Kidney (tissue), 14 donors: ENCODE data around the gene ACTL6B. TPM values are rescaled to one million over a fixed set of nuclear protein-coding genes. Genes with fewer than 3 reads are reported as not detected.

ENCODE experiments used
- DNase-seq, 5 donors: peaks; one replicate each; pipeline ENCODE4 v3.0.0-alpha.2; 2013 to 2020
- FAIRE-seq: peaks from 2 replicates; lab custom pipeline; 2012; peaks lifted over from hg19 to GRCh38; lab: Jason Lieb, UNC
- H3K27ac ChIP-seq, 2 donors: one replicate each; pipeline ENCODE4 v1.7.0; 2013; ENCODE audit warnings: low read depth in 2 of 2, low read length in 2 of 2, inconsistent platforms in 1 of 2
- H3K27me3 ChIP-seq: one replicate; pipeline ENCODE4 v1.7.1; 2013; ENCODE audit warnings: low read length, inconsistent platforms; ENCODE audit not compliant: control insufficient read depth, insufficient read depth
- H3K36me3 ChIP-seq, 3 donors: one replicate each; pipeline versions ENCODE4 v1.7.0 to v1.7.1; 2013; ENCODE audit warnings: low read length in 3 of 3, control low read depth in 1 of 3, inconsistent platforms in 1 of 3; ENCODE audit not compliant: insufficient read depth in 3 of 3, control insufficient read depth in 2 of 3
- H3K4me1 ChIP-seq, 3 donors: one replicate each; pipeline versions ENCODE4 v1.7.0 to v1.7.1; 2013; ENCODE audit warnings: low read length in 3 of 3, inconsistent platforms in 1 of 3, low read depth in 1 of 3; ENCODE audit not compliant: control insufficient read depth in 2 of 3, insufficient read depth in 2 of 3
- H3K4me3 ChIP-seq, 3 donors: one replicate each; pipeline versions ENCODE4 v1.7.0 to v1.8.1; 2013; ENCODE audit warnings: low read length in 3 of 3, control low read depth in 1 of 3, inconsistent platforms in 1 of 3
- H3K9ac ChIP-seq, 3 donors: one replicate each; pipeline versions ENCODE4 v1.7.0 to v1.7.1; 2013; ENCODE audit warnings: low read length in 3 of 3, control low read depth in 1 of 3, inconsistent platforms in 1 of 3
- H3K9me3 ChIP-seq, 3 donors: one replicate each; pipeline versions ENCODE4 v1.7.0 to v1.7.1; 2013; ENCODE audit warnings: low read length in 3 of 3, control low read depth in 1 of 3, inconsistent platforms in 1 of 3; ENCODE audit not compliant: control insufficient read depth in 2 of 3, insufficient read depth in 1 of 3
- CTCF ChIP-seq: IDR thresholded peaks from 3 replicates; pipeline ENCODE4 v1.5.1; 2012; ENCODE audit warnings: mild to moderate bottlenecking, moderate library complexity, borderline replicate concordance; ENCODE audit not compliant: insufficient read depth; ENCODE audit errors: extremely low read depth
- intact Hi-C: fragments of 100-400 bp; cut with DNase I; formaldehyde crosslinking; loops from one replicate; pipeline ENCODE4 v1.11.1; 2022
- polyA plus RNA-seq: library from polyadenylated mRNA; stranded (reverse); fragments of 350-450 nt; fragmentation: Illumina TruSeq; extraction: RNeasy Lipid Tissue Mini Kit (QIAGEN cat#74804); gene quantifications from one replicate; pipeline ENCODE4 v1.2.3, GENCODE V29; 2014; ENCODE audit warnings: low read depth, low replicate concordance; ENCODE audit not compliant: insufficient read depth
- total RNA-seq: library from RNA; stranded (reverse); fragmentation: NEBNext Ultra II Directional; extraction: Animal tissue kit (Norgen Biotek cat#: 25700); gene quantifications from one replicate; pipeline ENCODE4 v1.2.1, GENCODE V29; 2021
- donor health status: control.
- donor health status: control.
- donor health status: control.
- donor health status: control.
- donor health status: control.
- donor health status: DM: yes; HTN: yes; CAD: no.
- donor health status: Normal renal cell carcinoma (clear cell type).

The ACTL6B gene
- total and polyA plus RNA-seq, 2 donors from 2014 or later = not detected

GRCh38 chr7:100673942-100674410, 17.7 kb upstream of the ACTL6B start:
- FAIRE-seq (no peak), DNase-seq (peak in 3 of 5 donors; percentile 46 to 89 (median 87))
- Histone ChIP-seq H3K27ac (peak overlapping the region; percentile 93 to 99), H3K9me3 (no peaks in the 10 kb centered on the region), H3K27me3 (no peaks in the 10 kb centered on the region), H3K4me1 (peaks cover 0 to 3% (median 0%) of the 10 kb centered on the region in 3 donors), H3K36me3 (peaks cover 0 to 20% (median 14%) of the 10 kb centered on the region in 3 donors), H3K4me3 (peak overlapping the region; percentile 61 to 79 (median 72)), H3K9ac (peak overlapping the region; percentile 44 to 87 (median 74))
- no peak for TF ChIP-seq CTCF
- intact Hi-C loops = no loop called here

GRCh38 chr7:100673302-100673941, 17.2 kb upstream of the ACTL6B start, which contains the start of gene GNB2:
Gene GNB2, plus strand, starts transcription at chr7:100673740. Its CDS starts 2,526 bp downstream, at chr7:100676266.
- peak within 1 kb of the TSS; percentile 72 to 85 (median 79) for H3K4me3 ChIP-seq
- peak within 1 kb of the TSS; percentile 74 to 87 (median 81) for H3K9ac ChIP-seq
- H3K4me1 ChIP-seq = peaks cover 0 to 3% (median 0%) of the 10 kb centered on the region in 3 donors
- intact Hi-C loops = no loop called here
- H3K9me3 ChIP-seq = no peaks in the 10 kb centered on the region
- DNase-seq (peak; percentile 99 to 100 (median 100)), FAIRE-seq (peak; percentile 81)
- no peaks in the 10 kb centered on the region for H3K27me3 ChIP-seq
- H3K27ac ChIP-seq = peak within 1 kb of the TSS; percentile 93 to 99
- TF ChIP-seq CTCF = no peak
- peaks cover 0 to 18% (median 13%) of the 10 kb centered on the region in 3 donors for H3K36me3 ChIP-seq

- Histone ChIP-seq H3K9ac (no peak overlapping the region), H3K9me3 (no peaks in the 10 kb centered on the region), H3K4me1 (peaks cover 0 to 3% (median 0%) of the 10 kb centered on the region in 3 donors), H3K27me3 (no peaks in the 10 kb centered on the region), H3K27ac (no peak overlapping the region), H3K4me3 (no peak overlapping the region), H3K36me3 (peaks cover 0 to under 1% (median under 1%) of the 10 kb centered on the region in 3 donors)
- intact Hi-C loops = no loop called here
- peak in 1 of 5 donors; percentile 22 for DNase-seq
- no peak for TF ChIP-seq CTCF
- no peak for FAIRE-seq
These were observed 15.4 kb upstream of the ACTL6B start for GRCh38 chr7:100671353-100672327.
